GM12892 (cell line): ENCODE results near the gene KRT36.

Experiments used
- DNase-seq: peaks from one replicate; pipeline ENCODE4 v3.0.0; 2011; ENCODE audit not compliant: insufficient read length
- FAIRE-seq: peaks from 2 replicates; lab custom pipeline; 2011; peaks lifted over from hg19 to GRCh38; lab: Jason Lieb, UNC
- POLR2A ChIP-seq: IDR thresholded peaks from 2 replicates; pipeline ENCODE4 v1.6.1; 2011; ENCODE audit warnings: low read depth, low read length, control low read depth
- POLR2AphosphoS5 ChIP-seq: IDR thresholded peaks from 2 replicates; pipeline ENCODE4 v1.6.1; 2011; ENCODE audit warnings: low read depth, low read length, control low read depth
- TAF1 ChIP-seq: IDR thresholded peaks from 2 replicates; pipeline ENCODE4 v1.6.1; 2011; ENCODE audit warnings: low read depth, mild to moderate bottlenecking, control low read depth, low read length, borderline replicate concordance

Gene KRT36

DNA sequence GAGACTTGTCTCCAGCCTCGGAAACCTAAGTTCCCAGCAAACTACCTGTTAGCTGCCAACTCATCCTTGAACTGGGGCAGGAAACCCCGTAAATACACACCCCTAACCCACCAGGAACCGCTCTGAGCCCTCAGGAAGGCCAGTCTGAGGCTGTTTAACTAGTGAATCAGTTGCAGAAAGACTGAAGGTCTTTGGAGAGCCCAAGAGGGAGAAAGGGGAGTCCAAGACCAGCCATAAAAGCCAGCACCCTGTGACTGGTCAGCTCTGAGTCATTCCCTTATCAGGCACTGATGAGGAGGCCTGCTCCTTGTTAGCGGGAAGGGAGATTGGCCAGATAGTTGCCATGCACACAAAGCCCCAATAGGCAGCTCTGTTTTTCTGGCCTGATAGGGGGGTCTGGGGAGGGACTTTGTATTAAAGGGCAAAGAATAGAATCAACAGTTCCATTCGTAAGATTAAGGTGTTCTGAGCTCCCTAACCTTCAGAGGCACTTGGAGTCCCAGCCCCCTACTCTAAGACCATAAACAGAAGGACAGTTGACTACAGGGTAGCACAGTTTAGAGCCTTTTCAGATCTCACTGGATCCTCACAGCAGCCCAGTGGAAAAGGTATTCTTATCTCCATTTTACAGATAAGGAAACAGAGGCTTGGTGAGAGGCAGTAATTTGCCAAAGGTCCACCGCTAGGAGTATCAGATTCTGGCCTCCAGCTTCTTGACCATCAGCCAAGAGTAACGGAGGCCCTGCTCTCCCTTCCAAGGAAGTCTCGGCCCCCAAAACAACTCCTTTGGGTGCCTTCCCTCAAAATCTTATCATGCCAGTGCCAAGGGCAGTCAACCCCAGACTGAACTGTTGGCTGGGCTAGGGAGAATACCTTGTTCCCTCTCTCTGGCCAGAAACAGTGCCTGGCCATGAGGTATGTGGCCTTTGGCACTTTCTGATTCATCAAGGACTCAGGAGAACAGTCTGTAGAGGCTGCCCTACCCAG lies 40.6 kb upstream of the KRT36 start:
- TF ChIP-seq POLR2AphosphoS5: no peak
- TF ChIP-seq TAF1: no peak
- TF ChIP-seq POLR2A: no peak
- FAIRE-seq: no peak
- no peak for DNase-seq

DNA sequence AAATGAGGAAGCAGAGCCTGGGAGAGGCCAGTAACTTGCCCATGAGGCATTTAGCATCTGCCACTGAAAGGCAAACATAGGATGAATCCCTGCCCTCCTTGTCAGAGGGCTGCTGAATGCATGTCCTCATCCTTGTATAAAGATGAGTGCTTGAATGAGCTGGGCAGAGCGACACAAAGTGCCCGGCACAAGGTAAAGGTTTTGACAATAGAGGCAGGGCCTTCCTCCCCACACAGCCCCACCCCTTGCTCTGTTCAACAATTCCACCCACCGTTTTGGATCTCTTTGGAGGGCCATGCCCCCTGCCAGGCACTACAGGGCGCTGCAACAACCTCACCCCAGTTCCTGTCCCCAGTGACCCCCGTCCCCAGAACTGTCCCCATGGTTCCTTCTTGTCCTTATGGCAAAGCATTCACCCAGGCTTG lies 39.8 kb upstream of the KRT36 start:
- FAIRE-seq (no peak), DNase-seq (no peak)
- TF ChIP-seq POLR2AphosphoS5: no peak
- no peak for TF ChIP-seq POLR2A
- TF ChIP-seq TAF1: no peak

DNA sequence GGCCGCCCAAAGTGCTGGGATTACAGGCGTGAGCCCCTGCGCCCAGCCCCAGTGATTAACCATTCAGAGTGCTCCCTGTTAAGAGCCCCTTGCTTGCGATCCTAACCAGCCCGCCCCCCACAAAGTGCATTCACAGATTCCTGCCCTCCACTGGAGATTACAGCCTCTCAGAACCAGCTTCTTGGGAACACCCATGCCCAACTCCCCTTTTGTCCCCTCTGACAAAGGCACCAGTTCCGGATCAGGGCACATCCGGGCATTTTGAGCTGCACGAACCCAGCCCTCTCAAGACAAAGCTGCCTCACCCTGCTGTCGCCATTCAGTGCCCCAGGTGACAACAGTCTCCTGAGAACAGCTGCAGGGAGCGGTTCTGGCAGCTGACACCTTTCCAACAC lies 39.2 kb upstream of the KRT36 start:
- FAIRE-seq (no peak), DNase-seq (no peak)
- TF ChIP-seq TAF1 (no peak), POLR2AphosphoS5 (no peak), POLR2A (no peak)

DNA sequence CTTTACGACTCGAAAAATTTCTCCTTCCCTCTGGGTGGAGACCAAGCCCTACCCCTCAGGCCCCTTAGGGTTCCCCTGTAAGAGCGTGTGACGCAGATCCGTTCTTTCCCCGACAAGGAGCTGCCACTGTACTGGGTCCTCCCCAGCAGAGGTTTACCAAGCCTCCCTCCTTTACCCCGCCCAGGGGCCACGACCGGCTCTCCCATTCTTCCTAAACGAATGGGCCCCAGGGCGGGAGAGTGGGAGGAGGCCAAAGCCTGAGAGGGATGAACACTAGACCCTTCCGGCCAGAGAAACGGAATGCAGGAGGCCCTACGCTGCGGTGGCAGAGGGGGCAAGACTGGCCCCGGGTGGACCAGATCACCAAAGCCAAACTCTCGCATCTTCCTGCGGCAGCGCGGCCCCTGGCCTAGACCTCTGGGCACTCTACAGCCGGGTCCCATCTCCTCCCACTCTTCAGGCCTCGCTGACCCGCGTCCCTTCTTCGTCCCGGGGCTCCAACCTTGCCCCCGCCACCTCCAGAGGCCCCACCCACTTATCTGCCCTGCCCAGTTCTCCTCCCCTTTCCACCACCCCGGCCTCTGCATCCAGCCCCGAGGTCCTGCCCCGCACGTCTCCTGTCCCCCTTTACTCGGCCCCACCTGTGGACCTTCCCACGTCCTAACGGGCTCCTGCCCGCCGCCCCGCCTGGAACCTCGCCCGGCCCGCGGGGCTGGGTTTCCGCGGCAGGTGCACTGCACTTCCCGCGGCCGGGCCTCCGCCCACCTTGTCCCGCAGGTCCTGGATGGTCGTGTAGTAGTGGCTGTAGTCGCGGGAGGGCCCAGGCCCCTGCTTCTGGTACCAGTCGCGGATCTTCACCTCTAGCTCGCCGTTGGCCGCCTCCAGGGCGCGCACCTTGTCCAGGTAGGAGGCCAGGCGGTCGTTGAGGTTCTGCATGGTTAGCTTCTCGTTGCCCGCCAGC lies 37.6 kb upstream of the KRT36 start:
- no peak for FAIRE-seq

DNA sequence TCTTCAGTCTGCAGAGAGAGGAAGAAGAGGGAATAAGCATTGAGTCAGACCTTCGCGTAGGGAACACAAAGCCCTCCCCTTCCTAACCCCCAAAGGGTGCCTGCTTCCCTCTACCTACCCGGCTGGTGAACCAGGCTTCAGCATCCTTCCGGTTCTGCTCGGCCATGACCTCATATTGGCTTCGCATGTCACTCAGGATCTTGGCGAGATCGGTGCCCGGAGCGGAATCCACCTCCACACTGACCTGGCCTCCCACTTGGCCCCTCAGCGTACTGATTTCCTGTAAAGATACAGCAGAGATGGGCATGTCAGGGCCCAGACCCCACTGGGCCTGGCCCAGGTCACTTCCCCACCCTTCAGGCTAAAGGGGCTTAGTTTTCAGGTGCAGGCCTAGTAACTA lies 34.6 kb upstream of the KRT36 start:
- DNase-seq: no peak
- FAIRE-seq: no peak
- TF ChIP-seq POLR2AphosphoS5: no peak
- no peak for TF ChIP-seq POLR2A
- TF ChIP-seq TAF1: no peak

More for the DNA sequence above, 37.6 kb upstream of the KRT36 start:
- TF ChIP-seq TAF1 (no peak), POLR2AphosphoS5 (no peak), POLR2A (no peak)
- DNase-seq: no peak

DNA sequence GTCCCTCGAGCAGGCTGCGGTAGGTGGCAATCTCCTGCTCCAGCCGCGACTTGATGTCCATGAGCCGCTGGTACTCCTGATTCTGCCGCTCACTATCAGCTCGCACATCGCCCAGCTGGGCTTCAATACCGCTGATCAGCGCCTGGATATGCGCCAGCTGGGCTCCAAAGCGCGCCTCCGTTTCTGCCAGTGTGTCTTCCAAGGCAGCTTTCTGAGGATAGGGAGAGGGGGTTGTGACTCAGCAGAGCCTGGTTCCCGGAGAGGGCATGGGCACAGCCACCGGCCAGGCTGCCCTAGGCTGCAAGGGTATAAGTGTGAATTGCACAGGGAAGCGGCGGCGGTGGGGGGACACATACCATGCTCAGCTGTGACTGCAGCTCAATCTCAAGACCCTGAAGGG lies 34.1 kb upstream of the KRT36 start:
- DNase-seq (no peak), FAIRE-seq (no peak)
- TF ChIP-seq POLR2A (no peak), TAF1 (no peak), POLR2AphosphoS5 (no peak)

DNA sequence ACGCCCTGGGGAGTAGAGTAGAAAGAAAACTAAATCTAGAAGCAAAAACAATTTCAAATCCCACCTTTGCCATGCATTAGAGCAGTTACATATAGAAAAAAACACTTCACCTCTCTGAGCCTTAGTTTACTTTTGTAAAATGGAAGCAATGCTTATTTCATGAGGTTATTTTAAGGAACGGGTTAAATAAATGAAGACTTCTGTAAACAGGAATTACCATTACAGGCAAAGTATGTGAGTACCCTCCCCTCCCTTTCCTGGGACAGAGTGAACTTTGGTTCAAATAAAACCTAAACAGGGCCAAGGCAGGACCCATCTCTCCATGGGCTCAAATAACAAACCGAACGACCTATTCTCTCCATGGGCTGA lies 33.5 kb upstream of the KRT36 start:
- TF ChIP-seq POLR2AphosphoS5 (no peak), POLR2A (no peak), TAF1 (no peak)
- DNase-seq (no peak), FAIRE-seq (no peak)

DNA sequence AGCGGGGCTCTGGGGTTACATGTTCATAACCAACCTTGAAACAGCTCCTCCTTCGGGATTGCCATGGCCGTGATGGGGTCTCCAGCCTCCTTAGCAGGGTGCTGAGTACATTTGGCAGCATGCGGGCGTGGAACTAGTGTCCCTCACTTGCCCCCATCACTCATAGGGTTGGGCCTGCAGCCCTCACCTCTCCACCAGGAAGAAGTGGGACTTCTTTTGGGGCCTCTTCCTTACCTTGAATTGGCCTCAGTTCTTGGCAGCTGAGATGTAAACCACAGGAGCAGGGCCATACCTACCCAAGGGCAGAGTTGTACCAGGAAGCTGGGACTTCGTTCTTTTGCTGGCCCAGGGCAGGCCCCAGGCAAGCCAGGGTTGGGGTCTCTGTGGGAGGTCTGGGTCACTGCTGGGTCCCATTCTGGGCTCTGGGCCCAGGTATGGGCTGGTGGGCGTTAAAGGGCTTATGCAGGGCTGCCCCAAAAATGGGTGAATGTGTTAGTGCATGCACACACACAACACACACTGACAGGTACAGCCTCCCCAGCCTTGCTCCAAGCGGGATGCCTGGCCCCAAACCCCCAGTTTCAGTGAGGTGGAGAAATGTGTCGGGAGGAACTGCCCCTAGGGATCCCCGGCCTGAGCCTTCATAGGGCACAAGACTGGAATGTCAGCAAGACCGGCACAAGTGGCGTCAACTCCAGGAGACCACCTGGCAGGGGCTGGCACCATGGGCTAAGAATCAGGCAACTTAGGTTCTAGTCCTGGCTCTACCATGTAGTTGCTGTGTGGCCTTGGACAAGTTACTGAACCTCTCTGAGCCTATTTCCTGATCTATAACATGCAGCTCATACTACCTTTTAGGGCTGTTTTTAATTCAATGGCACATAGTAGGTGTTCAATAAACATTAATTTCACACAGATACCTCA lies 32.9 kb upstream of the KRT36 start:
- FAIRE-seq (no peak), DNase-seq (no peak)
- no peak for TF ChIP-seq POLR2AphosphoS5

DNA sequence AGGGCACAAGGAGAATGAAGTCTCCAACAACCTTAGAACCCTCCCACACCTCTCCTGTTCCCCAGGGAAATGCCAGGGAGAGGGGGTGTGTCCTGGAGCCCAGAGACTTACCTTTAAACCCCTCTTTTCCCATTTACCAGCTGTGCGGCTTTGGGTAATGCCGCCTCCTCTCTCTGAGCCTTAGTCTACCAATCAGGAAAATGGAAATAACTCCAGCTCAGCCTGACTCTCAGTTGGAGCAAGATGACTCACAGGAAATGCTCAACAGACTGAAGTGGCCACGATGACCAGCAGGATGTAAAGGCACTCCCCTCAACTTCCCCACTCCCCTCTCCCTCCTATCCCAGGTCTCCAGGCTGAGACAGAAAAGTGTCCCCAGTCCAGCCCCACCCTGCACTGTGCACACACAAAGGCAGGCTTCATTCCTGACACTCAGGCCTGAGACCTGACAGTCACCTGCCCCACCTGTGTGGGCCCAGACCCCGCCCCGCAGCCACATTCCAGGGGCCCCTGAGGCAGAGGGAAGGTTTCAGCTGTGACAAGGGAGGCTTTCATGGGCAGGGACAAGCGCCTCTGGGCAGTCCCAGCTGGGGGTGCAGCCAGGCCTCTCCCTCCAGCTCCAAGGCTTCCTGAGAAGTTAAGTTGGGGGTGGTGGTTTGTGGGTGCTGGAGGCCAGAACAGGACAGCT lies 32.0 kb upstream of the KRT36 start:
- TF ChIP-seq POLR2A (no peak), TAF1 (no peak), POLR2AphosphoS5 (no peak)
- DNase-seq (no peak), FAIRE-seq (no peak)
